DOHH2 (cell line): Measurements from ENCODE around the gene CUEDC1.

ENCODE experiments used
- CTCF ChIP-seq: fragments of 200-600 bp; sonication (generic); IDR thresholded peaks from one replicate; pipeline ENCODE4 v1.5.1; 2014; ENCODE audit warnings: antibody characterized with exemption, mild to moderate bottlenecking, low read depth, low read length; ENCODE audit not compliant: poor library complexity, severe bottlenecking
- EZH2phosphoT487 ChIP-seq: fragments of 200-600 bp; sonication (generic); IDR thresholded peaks from 2 replicates; pipeline ENCODE4 v1.6.1; 2017; ENCODE audit warnings: borderline replicate concordance, mild to moderate bottlenecking, antibody characterized with exemption, low read length, moderate library complexity, mixed read lengths

GRCh38 chr17:57876023-57876865 is 79.0 kb downstream of the CUEDC1 start:
- no peak for TF ChIP-seq CTCF
- TF ChIP-seq EZH2phosphoT487 = no peak
